WI38 (cell line): ENCODE measurements around the gene ZBTB11.
"Not testable (repeated sequence)": the region's sequence is repeated elsewhere in the genome, so short reads cannot be mapped to it uniquely, and the experiment has no call there.

Source experiments
- H3K4me3 ChIP-seq: 2 replicates; pipeline ENCODE4 v1.5.1; 2011; ENCODE audit warnings: low read depth, mild to moderate bottlenecking, control low read depth, low read length
- CTCF ChIP-seq: IDR thresholded peaks from 2 replicates; pipeline ENCODE4 v1.5.1; 2012; ENCODE audit warnings: low read depth, mild to moderate bottlenecking, control low read depth, low read length

Gene ZBTB11

GRCh38 chr3:101656651-101657050 lies 20.3 kb downstream of the ZBTB11 start:
- no peak overlapping the region for H3K4me3 ChIP-seq
- no peak for TF ChIP-seq CTCF

- H3K4me3 ChIP-seq: no peak overlapping the region
- no peak for TF ChIP-seq CTCF
Observed at GRCh38 chr3:101646726-101647125, 30.2 kb downstream of the ZBTB11 start.

GRCh38 chr3:101643861-101644613 lies 32.9 kb downstream of the ZBTB11 start:
- TF ChIP-seq CTCF: no peak
- H3K4me3 ChIP-seq: no peak overlapping the region

GRCh38 chr3:101643009-101643844 lies 33.7 kb downstream of the ZBTB11 start:
- H3K4me3 ChIP-seq: no peak overlapping the region
- TF ChIP-seq CTCF: no peak

- TF ChIP-seq CTCF: no peak
- H3K4me3 ChIP-seq: no peak overlapping the region
Observed at GRCh38 chr3:101642441-101642840, 34.5 kb downstream of the ZBTB11 start.

GRCh38 chr3:101641397-101642115 lies 35.4 kb downstream of the ZBTB11 start:
- H3K4me3 ChIP-seq: not testable (repeated sequence)

- TF ChIP-seq CTCF: no peak
- H3K4me3 ChIP-seq: no peak overlapping the region
Observed at GRCh38 chr3:101640256-101640655, 36.7 kb downstream of the ZBTB11 start.
